DMS 273 treated with DMSO at 0.1 percent for 48 hours (cell line): Measurements from ENCODE around the gene IQCB1.
"Not testable (repeated sequence)": the region's sequence is repeated elsewhere in the genome, so short reads cannot be mapped to it uniquely, and the experiment has no call there.

ENCODE experiments used
- DNase-seq: peaks from one replicate; lab custom pipeline; 2025; lab: John Stamatoyannopoulos, UW

Gene IQCB1, protein sequence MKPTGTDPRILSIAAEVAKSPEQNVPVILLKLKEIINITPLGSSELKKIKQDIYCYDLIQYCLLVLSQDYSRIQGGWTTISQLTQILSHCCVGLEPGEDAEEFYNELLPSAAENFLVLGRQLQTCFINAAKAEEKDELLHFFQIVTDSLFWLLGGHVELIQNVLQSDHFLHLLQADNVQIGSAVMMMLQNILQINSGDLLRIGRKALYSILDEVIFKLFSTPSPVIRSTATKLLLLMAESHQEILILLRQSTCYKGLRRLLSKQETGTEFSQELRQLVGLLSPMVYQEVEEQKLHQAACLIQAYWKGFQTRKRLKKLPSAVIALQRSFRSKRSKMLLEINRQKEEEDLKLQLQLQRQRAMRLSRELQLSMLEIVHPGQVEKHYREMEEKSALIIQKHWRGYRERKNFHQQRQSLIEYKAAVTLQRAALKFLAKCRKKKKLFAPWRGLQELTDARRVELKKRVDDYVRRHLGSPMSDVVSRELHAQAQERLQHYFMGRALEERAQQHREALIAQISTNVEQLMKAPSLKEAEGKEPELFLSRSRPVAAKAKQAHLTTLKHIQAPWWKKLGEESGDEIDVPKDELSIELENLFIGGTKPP

GRCh38 chr3:121834671-121835464 lies at the start of gene IQCB1, which contains the start of gene EAF2:
Gene IQCB1, minus strand, starts transcription at chr3:121835060. Its CDS starts 6,100 bp downstream, at chr3:121828960.
Gene EAF2, plus strand, starts transcription at chr3:121835209. Its CDS starts 77 bp downstream, at chr3:121835286.
- peak; percentile 86 for DNase-seq

DNA sequence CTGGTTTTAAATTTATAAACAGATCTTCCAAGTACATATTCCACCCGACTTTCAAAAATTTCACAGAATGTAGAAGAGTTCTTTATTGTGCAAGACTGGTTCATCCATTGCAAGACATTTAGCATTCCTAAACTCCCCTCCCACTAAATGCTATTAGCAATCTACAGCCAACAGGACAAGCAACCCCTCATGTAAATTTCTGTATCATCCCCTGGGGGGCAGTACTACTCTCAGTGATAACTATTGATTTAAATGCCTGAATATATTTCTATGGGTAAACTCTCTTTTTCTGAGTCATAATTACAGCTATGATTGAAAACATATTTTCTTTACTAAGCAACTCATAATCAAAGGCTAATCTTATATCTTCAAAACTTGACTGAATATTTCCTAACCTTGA lies 48.6 kb upstream of the IQCB1 start:
- no peak for DNase-seq

DNA sequence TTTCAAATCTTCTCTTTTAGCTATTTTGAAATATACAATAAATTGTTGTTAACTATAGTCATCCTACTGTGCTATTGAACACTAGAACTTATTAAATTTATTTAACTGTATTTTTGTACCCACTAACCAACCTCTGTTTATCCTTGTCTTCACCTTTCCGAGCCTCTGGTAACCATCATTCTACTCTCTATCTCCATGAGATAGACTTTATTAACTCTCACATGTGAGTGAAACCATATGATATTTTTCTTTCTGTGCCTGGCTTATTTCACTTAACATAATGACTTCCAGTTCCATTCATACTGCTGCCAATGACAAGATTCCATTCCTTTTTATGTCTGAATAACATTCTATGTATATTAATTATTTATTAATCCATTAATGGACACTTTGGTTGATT lies 43.6 kb upstream of the IQCB1 start:
- no peak for DNase-seq

DNA sequence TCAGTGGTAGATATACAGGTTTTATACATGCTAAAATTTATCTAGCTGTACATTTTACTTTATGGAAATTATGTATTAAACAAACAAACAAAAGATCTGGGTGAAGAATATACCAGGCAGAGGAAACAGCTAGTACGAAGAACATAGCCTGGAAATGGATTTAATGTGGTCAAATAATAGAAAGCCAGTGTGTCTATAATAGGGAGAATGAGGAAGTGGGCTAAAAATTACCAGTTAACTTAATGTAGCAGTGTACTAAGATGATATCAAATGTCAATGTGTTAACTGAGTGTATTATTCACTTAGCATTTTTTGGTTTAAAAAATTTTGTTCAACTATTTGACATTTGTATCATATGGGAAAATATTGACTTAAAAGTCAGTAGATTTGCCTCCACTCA lies 36.6 kb upstream of the IQCB1 start:
- DNase-seq, result no peak

- no peak for DNase-seq
These were observed 35.9 kb upstream of the IQCB1 start for GRCh38 chr3:121870717-121871116.

- DNase-seq, result no peak
These were observed 34.9 kb upstream of the IQCB1 start for GRCh38 chr3:121869736-121870135.

- DNase-seq, result no peak
These were observed 28.9 kb upstream of the IQCB1 start for GRCh38 chr3:121863801-121864200.

DNA sequence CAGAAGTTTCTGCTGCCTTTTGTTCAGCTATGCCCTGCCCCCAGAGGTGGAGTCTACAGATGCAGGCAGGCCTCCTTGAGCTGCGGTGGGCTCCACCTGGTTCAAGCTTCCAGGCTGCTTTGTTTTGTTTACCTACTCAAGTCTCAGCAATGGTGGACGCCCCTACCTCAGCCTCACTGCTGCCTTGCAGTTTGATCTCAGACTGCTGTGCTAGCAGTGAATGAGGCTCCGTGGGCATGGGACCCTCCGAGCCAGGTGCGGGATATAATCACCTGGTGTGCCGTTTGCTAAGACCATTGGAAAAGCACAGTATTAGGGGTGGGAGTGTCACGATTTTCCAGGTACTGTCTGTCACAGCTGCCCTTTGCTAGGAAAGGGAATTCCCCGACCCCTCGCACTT lies 28.4 kb upstream of the IQCB1 start:
- DNase-seq, result not testable (repeated sequence)

DNA sequence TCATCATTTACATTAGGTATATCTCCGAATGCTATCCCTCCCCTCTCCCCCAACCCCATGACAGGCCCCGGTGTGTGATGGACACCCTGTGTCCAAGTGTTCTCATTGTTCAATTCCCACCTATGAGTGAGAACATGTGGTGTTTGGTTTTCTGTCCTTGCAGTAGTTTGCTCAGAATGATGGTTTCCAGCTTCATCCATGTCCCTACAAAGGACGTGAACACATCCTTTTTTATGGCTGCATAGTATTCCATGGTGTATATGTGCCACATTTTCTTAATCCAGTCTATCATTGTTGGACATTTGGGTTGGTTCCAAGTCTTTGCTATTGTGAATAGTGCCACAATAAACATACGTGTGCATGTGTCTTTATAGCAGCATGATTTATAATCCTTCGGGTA lies 22.9 kb upstream of the IQCB1 start:
- DNase-seq, result not testable (repeated sequence)

DNA sequence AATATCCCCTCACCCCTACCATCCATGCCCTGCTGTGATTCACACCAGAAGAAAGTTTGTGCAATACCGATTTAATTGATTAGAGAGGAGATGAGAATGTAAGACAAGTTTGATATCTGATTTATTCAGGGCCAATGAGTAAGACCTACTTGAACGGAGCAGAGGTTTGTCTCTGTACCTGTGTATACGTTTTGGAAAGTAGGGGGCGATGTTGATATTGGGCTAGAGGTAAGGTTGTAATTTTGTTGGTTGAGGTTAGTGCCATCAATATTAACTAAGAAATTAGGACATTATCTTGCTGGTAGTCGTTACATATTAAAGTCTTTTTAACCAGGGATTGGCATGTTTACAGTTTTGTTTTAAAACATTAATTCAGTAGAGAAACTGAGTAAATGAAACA lies 20.7 kb upstream of the IQCB1 start:
- no peak for DNase-seq

GRCh38 chr3:121852256-121852655 lies 17.4 kb upstream of the IQCB1 start:
- no peak for DNase-seq

DNA sequence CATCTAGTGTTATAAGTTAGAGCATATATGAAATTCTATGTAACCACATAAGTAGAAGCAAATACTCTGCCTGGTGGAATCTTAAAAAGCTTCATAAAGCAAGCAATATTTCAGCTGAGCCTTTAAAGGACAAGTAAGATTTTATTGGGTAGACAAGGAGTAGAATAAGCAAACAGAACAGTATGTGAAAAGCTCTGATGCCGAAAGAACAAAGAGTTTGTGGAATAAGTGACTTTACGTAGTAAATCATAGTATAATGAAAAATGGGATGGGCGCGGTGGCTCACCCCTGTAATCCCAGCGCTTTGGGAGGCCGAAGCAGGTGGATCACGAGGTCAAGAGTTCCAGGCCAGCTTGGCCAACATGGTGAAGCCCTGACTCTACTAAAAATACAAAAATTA lies 10.0 kb upstream of the IQCB1 start:
- no peak for DNase-seq

DNA sequence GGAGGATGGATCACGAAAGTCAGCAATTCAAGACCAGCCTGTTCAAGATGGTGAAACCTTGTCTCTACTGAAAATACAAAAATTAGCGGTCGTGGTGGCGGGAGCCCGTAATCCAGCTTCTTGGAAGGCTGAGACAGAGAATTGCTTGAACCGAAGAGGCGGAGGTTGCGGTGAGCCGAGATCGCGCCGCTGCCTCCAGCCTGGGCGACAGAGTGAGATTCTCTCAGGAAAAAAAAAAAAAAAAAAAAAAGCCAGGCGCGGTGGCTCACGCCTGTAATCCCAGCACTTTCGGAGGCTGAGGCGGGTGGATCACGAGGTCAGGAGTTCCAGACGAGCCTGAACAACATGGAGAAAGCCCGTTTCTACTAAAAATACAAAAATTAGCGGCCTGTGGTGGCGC lies 5.1 kb upstream of the IQCB1 start:
- DNase-seq, result no peak

DNA sequence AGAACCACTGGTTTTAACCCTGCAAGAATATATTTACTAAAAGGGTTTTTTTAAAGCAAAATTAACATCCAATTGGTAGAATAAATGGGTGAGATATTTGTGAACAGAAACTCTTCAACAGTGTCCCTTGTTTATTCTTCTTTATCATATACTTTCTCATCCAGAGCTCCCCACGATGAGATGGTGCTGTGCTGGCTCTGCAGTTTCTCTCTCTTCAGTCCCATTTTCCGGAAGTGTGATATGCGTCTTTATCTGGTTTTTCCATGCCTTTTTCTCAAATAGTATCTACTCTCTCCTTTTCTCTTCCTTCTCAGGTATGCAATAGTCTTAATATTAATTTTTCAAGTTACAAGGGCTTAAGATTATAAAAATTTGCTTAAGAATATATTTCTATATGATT lies 1.6 kb upstream of the IQCB1 start:
- DNase-seq, result no peak

- no peak for DNase-seq
These were observed 1.2 kb upstream of the IQCB1 start for GRCh38 chr3:121836064-121836463.

GRCh38 chr3:121835465-121835801 lies 573 bp upstream of the IQCB1 start:
- DNase-seq, result no peak

GRCh38 chr3:121834157-121834670 lies 646 bp downstream of the IQCB1 start:
- DNase-seq, result no peak

DNA sequence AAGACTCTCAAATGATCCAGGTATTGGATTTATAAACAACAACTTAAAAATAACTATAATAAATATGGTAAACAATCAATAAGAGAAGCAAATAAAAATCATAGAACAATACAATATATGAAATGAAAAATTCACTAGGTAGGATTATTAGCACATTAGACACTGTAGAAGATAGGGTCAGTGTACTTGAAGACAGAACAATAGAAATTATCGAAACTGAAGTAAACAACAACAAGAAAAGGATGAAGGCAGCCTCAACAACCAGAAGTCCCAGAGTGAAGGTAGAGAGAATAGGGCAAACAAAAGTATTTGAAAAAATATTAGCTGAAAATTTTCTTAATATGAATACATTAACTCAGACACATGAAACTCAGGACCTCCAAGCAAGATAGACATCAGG lies 11.9 kb downstream of the IQCB1 start:
- no peak for DNase-seq

DNA sequence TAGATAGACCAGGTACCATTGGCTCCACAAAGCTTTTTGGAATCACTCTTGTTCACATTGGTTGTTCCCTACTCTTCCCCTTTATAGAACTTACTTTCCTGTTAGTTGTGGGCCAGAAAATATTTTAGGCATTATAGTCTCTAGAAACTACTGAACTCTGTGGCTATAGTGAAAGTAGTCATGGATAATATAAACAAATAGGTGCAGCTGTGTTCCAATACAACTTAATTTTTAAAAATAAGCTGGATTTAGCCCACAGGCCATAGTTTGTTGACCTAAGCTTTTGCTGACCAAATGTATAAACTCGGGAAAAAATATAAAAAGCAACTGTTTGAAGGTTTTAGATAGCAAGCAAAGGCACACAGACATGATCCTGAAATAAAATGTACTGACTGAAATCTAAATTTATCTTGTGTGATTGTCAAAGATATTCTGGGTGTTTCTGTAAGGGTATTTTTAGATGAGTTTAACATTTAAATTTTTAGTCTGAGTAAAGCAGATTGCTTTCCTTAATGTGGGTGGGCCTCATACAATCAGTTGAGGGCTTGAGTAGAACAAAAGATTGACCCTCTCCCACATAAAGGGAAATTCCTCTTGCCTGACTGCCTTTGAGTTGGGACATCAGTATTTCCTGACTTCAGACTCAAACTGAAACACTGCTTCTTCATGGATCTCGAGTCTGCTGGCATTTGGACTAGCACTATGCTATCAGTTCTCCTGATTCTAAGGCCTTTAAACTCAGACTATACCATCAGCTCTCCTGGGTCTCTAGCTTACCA lies 13.2 kb downstream of the IQCB1 start:
- DNase-seq, result no peak

GRCh38 chr3:121819236-121819635 lies 15.6 kb downstream of the IQCB1 start:
- no peak for DNase-seq

DNA sequence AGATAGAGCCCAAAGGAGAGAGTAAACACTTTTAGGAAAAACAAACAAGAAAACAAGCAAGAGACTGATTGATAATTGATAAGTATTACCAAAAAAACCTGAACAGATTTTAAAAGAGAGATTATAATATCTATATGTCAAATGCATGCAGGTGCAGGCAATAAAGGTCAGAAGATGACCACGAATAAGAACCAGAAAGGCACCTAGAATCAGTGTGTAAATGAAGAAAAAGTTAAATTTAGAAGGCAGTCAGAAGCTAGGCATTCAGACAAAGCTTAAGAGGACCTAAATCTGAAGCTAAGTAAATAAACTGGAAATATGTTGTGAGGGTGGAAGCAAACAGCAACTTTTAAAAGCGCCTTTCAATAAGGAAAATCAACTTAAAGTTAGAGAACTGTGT lies 16.3 kb downstream of the IQCB1 start:
- DNase-seq, result no peak

DNA sequence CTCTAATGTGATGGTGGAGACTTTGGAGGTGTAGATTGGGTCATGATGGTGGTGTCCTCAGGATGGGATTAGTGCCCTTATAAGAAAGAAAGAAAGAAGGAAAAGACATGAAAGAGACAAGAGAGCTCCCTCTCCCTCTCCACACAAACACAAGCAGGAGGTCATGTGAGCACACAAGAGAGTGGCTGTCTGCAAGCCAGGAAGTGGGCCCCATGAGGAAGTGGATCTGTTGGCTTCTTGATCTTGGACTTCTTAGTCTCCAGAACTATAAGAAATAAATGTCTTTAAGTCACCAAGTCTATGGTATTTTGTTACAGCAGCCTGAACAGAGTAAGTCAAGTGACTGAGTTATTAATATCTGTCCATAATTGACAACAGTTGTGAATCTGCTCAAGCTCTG lies 17.1 kb downstream of the IQCB1 start:
- no peak for DNase-seq
